Measurements from ENCODE around the gene CARNS1. TPM values are rescaled to one million over a fixed set of nuclear protein-coding genes. Genes with fewer than 3 reads are reported as not detected.

The CARNS1 gene
- polyA plus RNA-seq, 1 of the 3 experiments (the other 2 are of a cell fraction), result 0.23 TPM

DNA sequence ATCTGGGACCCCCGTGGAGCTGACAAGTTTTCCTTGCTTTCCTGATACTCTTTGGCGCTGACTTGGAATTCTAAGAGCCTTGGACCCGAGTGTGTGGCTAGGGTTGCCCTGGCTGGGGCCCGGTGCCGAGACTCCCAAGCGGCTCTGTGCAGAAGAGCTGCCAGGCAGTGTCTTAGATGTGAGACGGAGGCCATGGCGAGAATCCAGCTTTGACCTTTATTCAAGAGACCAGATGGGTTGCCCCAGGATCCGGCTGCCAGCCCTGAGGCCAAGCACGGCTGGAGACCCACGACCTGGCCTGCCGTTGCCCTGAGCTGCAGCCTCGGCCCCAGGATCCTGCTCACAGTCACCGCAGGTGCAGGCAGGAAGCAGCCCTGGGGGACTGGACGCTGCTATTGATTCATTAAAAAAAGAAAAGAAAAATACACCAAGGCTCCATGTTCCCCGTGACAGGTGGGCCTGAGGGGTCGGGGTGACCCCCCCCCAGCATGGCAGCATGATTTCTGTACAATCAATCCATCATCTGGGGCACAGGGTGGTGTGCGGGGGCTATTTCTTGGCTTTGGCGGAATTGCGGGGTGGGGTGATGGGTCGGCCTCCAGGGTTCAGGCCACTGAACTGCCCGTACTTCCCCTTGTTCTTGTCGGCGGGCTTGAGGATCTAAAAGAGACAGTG is 17.4 kb upstream of the CARNS1 start:
- ChIA-PET POLR2A (no interaction called here), CTCF (interaction anchor here (1.0 to 4.9 kb wide), 3 partner anchors 16 to 52 kb away, joined by 3 to 29 read pairs (median 6); no protein-coding TSS in a partner anchor)
- peaks cover 25% of the 10 kb centered on the region for H3K79me2 ChIP-seq (ENCODE audit: insufficient read depth)
- no peak overlapping the region for H3K4me2 ChIP-seq
- H3K27ac ChIP-seq (ENCODE audit: low read depth in 2 of 2, low read length in 1 of 2), result no peak overlapping the region
- H3K9ac ChIP-seq, result no peak overlapping the region
- peaks cover 14% of the 10 kb centered on the region for H4K20me1 ChIP-seq (ENCODE audit: insufficient read depth)
- no peaks in the 10 kb centered on the region for H3K27me3 ChIP-seq (ENCODE audit: insufficient read depth)
- no peak for TF ChIP-seq POLR2AphosphoS5 (IDR thresholded peaks at IDR 0.05; ENCODE audit: low read depth, low read length)
- TF ChIP-seq TAF1 (IDR thresholded peaks at IDR 0.05; ENCODE audit: borderline replicate concordance, low read depth, low read length), result no peak
- TF ChIP-seq RFX5 (IDR thresholded peaks at IDR 0.05; ENCODE audit: low read length), result no peak
- TF ChIP-seq ELF1 (IDR thresholded peaks at IDR 0.05), result no peak
- peaks cover 8 to 22% of the 10 kb centered on the region in 2 experiments for H3K36me3 ChIP-seq (replicated peaks in 1 of 2; ENCODE audit: control insufficient read depth in 1 of 2, insufficient read depth in 2 of 2, low read length in 1 of 2)
- H3F3A ChIP-seq (replicated peaks; ENCODE audit: insufficient read depth), result peaks cover 5% of the 10 kb centered on the region
- H2AFZ ChIP-seq (ENCODE audit: low read depth), result no peak overlapping the region
- H3K9me2 ChIP-seq, result no peaks in the 10 kb centered on the region
- no peak overlapping the region for H3K4me3 ChIP-seq (ENCODE audit: low read depth in 2 of 2, low read length in 1 of 2)
- no peaks in the 10 kb centered on the region for H3K9me3 ChIP-seq
- 91% methylated on average over 13 of the region's 24 CpGs for WGBS (ENCODE audit: low lambda C conversion rate)
- no peak for DNase-seq
- peaks cover 9 to 17% of the 10 kb centered on the region in 2 experiments; a peak in 2 of 4 replicates for H3K4me1 ChIP-seq (ENCODE audit: control insufficient read depth in 1 of 2, insufficient read depth in 2 of 2, low read depth in 1 of 2, low read length in 1 of 2)

- H2AFZ ChIP-seq (ENCODE audit: low read depth), result no peak overlapping the region
- H4K20me1 ChIP-seq (ENCODE audit: insufficient read depth), result peaks cover 14% of the 10 kb centered on the region
- H3K79me2 ChIP-seq (ENCODE audit: insufficient read depth), result peaks cover 25% of the 10 kb centered on the region
- peaks cover 5% of the 10 kb centered on the region for H3F3A ChIP-seq (replicated peaks; ENCODE audit: insufficient read depth)
- WGBS (ENCODE audit: low lambda C conversion rate), result 92% methylated on average over 25 of the region's 31 CpGs
- H3K4me2 ChIP-seq, result no peak overlapping the region; the same call in 1 of the 2 replicates
- no peak for TF ChIP-seq PBX3 (IDR thresholded peaks at IDR 0.05)
- TF ChIP-seq TCF12 (IDR thresholded peaks at IDR 0.05), result no peak
- TF ChIP-seq, protein P1, sequence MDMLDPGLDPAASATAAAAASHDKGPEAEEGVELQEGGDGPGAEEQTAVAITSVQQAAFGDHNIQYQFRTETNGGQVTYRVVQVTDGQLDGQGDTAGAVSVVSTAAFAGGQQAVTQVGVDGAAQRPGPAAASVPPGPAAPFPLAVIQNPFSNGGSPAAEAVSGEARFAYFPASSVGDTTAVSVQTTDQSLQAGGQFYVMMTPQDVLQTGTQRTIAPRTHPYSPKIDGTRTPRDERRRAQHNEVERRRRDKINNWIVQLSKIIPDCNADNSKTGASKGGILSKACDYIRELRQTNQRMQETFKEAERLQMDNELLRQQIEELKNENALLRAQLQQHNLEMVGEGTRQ (IDR thresholded peaks at IDR 0.05; ENCODE audit: borderline replicate concordance, low read depth, low read length), result no peak
- TF ChIP-seq TEAD4 (IDR thresholded peaks at IDR 0.05; ENCODE audit: borderline replicate concordance, insufficient read depth), result no peak
- no peak for TF ChIP-seq GATA2 (CRISPR knock-in tag; IDR thresholded peaks at IDR 0.05)
- TF ChIP-seq CHD2 (IDR thresholded peaks at IDR 0.05; ENCODE audit: low read length, partially characterized antibody), result no peak
- TF ChIP-seq, protein P2, sequence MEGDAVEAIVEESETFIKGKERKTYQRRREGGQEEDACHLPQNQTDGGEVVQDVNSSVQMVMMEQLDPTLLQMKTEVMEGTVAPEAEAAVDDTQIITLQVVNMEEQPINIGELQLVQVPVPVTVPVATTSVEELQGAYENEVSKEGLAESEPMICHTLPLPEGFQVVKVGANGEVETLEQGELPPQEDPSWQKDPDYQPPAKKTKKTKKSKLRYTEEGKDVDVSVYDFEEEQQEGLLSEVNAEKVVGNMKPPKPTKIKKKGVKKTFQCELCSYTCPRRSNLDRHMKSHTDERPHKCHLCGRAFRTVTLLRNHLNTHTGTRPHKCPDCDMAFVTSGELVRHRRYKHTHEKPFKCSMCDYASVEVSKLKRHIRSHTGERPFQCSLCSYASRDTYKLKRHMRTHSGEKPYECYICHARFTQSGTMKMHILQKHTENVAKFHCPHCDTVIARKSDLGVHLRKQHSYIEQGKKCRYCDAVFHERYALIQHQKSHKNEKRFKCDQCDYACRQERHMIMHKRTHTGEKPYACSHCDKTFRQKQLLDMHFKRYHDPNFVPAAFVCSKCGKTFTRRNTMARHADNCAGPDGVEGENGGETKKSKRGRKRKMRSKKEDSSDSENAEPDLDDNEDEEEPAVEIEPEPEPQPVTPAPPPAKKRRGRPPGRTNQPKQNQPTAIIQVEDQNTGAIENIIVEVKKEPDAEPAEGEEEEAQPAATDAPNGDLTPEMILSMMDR (IDR thresholded peaks at IDR 0.05), result no peak
- no peak for TF ChIP-seq IRF3 (IDR thresholded peaks at IDR 0.05; ENCODE audit: low read depth, low read length)
- TF ChIP-seq FOXJ3 (CRISPR knock-in tag; IDR thresholded peaks at IDR 0.05), result no peak
- TF ChIP-seq RFX5 (IDR thresholded peaks at IDR 0.05; ENCODE audit: low read length), result no peak
- TF ChIP-seq EP300 (IDR thresholded peaks at IDR 0.05; ENCODE audit: borderline replicate concordance in 1 of 2, low read depth in 1 of 2, low read length in 1 of 2), result no peak
- no peak for TF ChIP-seq ELF1 (IDR thresholded peaks at IDR 0.05)
- no peak for TF ChIP-seq FOSL2 (IDR thresholded peaks at IDR 0.05; ENCODE audit: borderline replicate concordance, low read depth)
- TF ChIP-seq MEF2A (IDR thresholded peaks at IDR 0.05; ENCODE audit: borderline replicate concordance, low read depth), result no peak
- peaks cover 8 to 22% of the 10 kb centered on the region in 2 experiments for H3K36me3 ChIP-seq (replicated peaks in 1 of 2; ENCODE audit: control insufficient read depth in 1 of 2, insufficient read depth in 2 of 2, low read length in 1 of 2)
- ChIA-PET CTCF (interaction anchor here (4.1 to 4.9 kb wide), 2 partner anchors 16 to 70 kb away, joined by 29 to 32 read pairs; partner anchors contain the start of gene TMEM134), POLR2A (interaction anchor here (0.5 kb wide), 1 partner anchor 15 kb away, joined by 7 read pairs; no protein-coding TSS in a partner anchor)
- no peaks in the 10 kb centered on the region for H3K27me3 ChIP-seq (ENCODE audit: insufficient read depth)
- no peak overlapping the region for H3K27ac ChIP-seq (ENCODE audit: low read depth in 2 of 2, low read length in 1 of 2)
- no peaks in the 10 kb centered on the region for H3K9me3 ChIP-seq
- H3K4me3 ChIP-seq (ENCODE audit: low read depth in 2 of 2, low read length in 1 of 2), result no peak overlapping the region
- no peak for DNase-seq
- no peak overlapping the region for H3K9ac ChIP-seq
- no peaks in the 10 kb centered on the region for H3K9me2 ChIP-seq
- H3K4me1 ChIP-seq (ENCODE audit: control insufficient read depth in 1 of 2, insufficient read depth in 2 of 2, low read depth in 1 of 2, low read length in 1 of 2), result peaks cover 9 to 17% of the 10 kb centered on the region in 2 experiments; a peak in 2 of 4 replicates
These were observed 16.6 kb upstream of the CARNS1 start for GRCh38 chr11:67398661-67399563.
